ENCODE data around the gene SNRNP48. TPM values are rescaled to one million over a fixed set of nuclear protein-coding genes. Genes with fewer than 3 reads are reported as not detected.

SNRNP48 gene
- total RNA-seq, 1 donor from 2014 or later, result 13.1 TPM

DNA sequence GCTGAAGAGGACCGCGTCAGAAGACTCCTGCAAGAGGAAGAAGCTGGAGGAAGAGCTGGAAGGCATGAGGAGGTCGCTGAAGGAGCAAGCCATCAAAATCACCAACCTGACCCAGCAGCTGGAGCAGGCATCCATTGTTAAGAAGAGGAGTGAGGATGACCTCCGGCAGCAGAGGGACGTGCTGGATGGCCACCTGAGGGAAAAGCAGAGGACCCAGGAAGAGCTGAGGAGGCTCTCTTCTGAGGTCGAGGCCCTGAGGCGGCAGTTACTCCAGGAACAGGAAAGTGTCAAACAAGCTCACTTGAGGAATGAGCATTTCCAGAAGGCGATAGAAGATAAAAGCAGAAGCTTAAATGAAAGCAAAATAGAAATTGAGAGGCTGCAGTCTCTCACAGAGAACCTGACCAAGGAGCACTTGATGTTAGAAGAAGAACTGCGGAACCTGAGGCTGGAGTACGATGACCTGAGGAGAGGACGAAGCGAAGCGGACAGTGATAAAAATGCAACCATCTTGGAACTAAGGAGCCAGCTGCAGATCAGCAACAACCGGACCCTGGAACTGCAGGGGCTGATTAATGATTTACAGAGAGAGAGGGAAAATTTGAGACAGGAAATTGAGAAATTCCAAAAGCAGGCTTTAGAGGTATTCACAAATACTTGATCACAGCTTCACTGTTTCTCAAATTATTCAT is 8.9 kb upstream of the SNRNP48 start:
- no peak overlapping the region for H3K9ac ChIP-seq (ENCODE audit: low read length)
- no peak overlapping the region for H3K27ac Mint-ChIP-seq (ENCODE audit: unreplicated experiment)
- H3K9me3 ChIP-seq (ENCODE audit: insufficient read depth, low read depth, low read length), result no peaks in the 10 kb centered on the region
- no peaks in the 10 kb centered on the region for H3K4me1 Mint-ChIP-seq (ENCODE audit: low read depth, unreplicated experiment)
- DNase-seq (ENCODE audit: low read depth) (no peak), FAIRE-seq (no peak)
- H3K27me3 ChIP-seq (ENCODE audit: insufficient read depth, low read length), result no peaks in the 10 kb centered on the region
- TF ChIP-seq CTCF (IDR thresholded peaks at IDR 0.05; ENCODE audit: insufficient read depth, low read depth, low read length), result no peak
- no peak for TF ChIP-seq EZH2 (IDR thresholded peaks at IDR 0.05; ENCODE audit: insufficient read depth, low read length)
- no peaks in the 10 kb centered on the region for H3K4me1 ChIP-seq (ENCODE audit: insufficient read depth, low read length)
- no peak overlapping the region for H2AFZ ChIP-seq (ENCODE audit: low read depth, low read length)
- no peak overlapping the region for H3K4me3 ChIP-seq (ENCODE audit: insufficient read depth, low read depth, low read length)
- no peak overlapping the region for H3K4me3 Mint-ChIP-seq (ENCODE audit: unreplicated experiment)
- H4K20me1 ChIP-seq (ENCODE audit: insufficient read depth, low read length), result peaks cover 18% of the 10 kb centered on the region
- H3K9me3 Mint-ChIP-seq (ENCODE audit: unreplicated experiment), result no peaks in the 10 kb centered on the region
- H3K36me3 ChIP-seq (ENCODE audit: insufficient read depth, low read length), result peaks cover 66% of the 10 kb centered on the region
- no peaks in the 10 kb centered on the region for H3K79me2 ChIP-seq (ENCODE audit: insufficient read depth, low read length)
- H3K27ac ChIP-seq (ENCODE audit: low read depth, low read length), result no peak overlapping the region
- H3K27me3 Mint-ChIP-seq (ENCODE audit: low read depth, unreplicated experiment), result no peaks in the 10 kb centered on the region
- peaks cover 36% of the 10 kb centered on the region for H3K36me3 Mint-ChIP-seq (ENCODE audit: low read depth, unreplicated experiment)
- H3K4me2 ChIP-seq (ENCODE audit: low read length), result no peak overlapping the region

DNA sequence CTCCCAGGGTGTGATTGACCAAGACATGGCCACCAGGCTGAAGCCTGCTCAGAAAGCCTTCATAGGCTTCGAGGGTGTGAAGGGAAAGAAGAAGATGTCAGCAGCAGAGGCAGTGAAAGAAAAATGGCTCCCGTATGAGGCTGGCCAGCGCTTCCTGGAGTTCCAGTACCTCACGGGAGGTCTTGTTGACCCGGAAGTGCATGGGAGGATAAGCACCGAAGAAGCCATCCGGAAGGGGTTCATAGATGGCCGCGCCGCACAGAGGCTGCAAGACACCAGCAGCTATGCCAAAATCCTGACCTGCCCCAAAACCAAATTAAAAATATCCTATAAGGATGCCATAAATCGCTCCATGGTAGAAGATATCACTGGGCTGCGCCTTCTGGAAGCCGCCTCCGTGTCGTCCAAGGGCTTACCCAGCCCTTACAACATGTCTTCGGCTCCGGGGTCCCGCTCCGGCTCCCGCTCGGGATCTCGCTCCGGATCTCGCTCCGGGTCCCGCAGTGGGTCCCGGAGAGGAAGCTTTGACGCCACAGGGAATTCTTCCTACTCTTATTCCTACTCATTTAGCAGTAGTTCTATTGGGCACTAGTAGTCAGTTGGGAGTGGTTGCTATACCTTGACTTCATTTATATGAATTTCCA is 4.6 kb upstream of the SNRNP48 start:
- no peak overlapping the region for H3K4me2 ChIP-seq (ENCODE audit: low read length)
- Mint-ChIP-seq H3K4me1 (ENCODE audit: low read depth, unreplicated experiment) (peaks cover 11% of the 10 kb centered on the region), H3K4me3 (ENCODE audit: unreplicated experiment) (no peak overlapping the region), H3K27ac (ENCODE audit: unreplicated experiment) (peak overlapping the region; percentile 67), H3K9me3 (ENCODE audit: unreplicated experiment) (no peaks in the 10 kb centered on the region), H3K36me3 (ENCODE audit: low read depth, unreplicated experiment) (peaks cover 26% of the 10 kb centered on the region), H3K27me3 (ENCODE audit: low read depth, unreplicated experiment) (no peaks in the 10 kb centered on the region)
- FAIRE-seq, result no peak
- H3K9me3 ChIP-seq (ENCODE audit: insufficient read depth, low read depth, low read length), result no peaks in the 10 kb centered on the region
- H3K36me3 ChIP-seq (ENCODE audit: insufficient read depth, low read length), result peaks cover 41% of the 10 kb centered on the region
- H3K9ac ChIP-seq (ENCODE audit: low read length), result no peak overlapping the region
- DNase-seq (ENCODE audit: low read depth), result no peak
- no peak overlapping the region for H3K27ac ChIP-seq (ENCODE audit: low read depth, low read length)
- no peak for TF ChIP-seq CTCF (IDR thresholded peaks at IDR 0.05; ENCODE audit: insufficient read depth, low read depth, low read length)
- TF ChIP-seq EZH2 (IDR thresholded peaks at IDR 0.05; ENCODE audit: insufficient read depth, low read length), result no peak
- H3K79me2 ChIP-seq (ENCODE audit: insufficient read depth, low read length), result peaks cover 4% of the 10 kb centered on the region
- peaks cover 3% of the 10 kb centered on the region for H3K4me1 ChIP-seq (ENCODE audit: insufficient read depth, low read length)
- no peak overlapping the region for H3K4me3 ChIP-seq (ENCODE audit: insufficient read depth, low read depth, low read length)
- no peaks in the 10 kb centered on the region for H3K27me3 ChIP-seq (ENCODE audit: insufficient read depth, low read length)
- no peak overlapping the region for H2AFZ ChIP-seq (ENCODE audit: low read depth, low read length)
- peaks cover 13% of the 10 kb centered on the region for H4K20me1 ChIP-seq (ENCODE audit: insufficient read depth, low read length)

GRCh38 chr6:7587631-7588100 is 2.3 kb upstream of the SNRNP48 start:
- H3K79me2 ChIP-seq (ENCODE audit: insufficient read depth, low read length), result peaks cover 27% of the 10 kb centered on the region
- peak overlapping the region; percentile 66 for H3K27ac Mint-ChIP-seq (ENCODE audit: unreplicated experiment)
- H3K36me3 ChIP-seq (ENCODE audit: insufficient read depth, low read length), result peaks cover 24% of the 10 kb centered on the region
- H3K27me3 ChIP-seq (ENCODE audit: insufficient read depth, low read length), result no peaks in the 10 kb centered on the region
- peaks cover 27% of the 10 kb centered on the region for H3K36me3 Mint-ChIP-seq (ENCODE audit: low read depth, unreplicated experiment)
- FAIRE-seq, result no peak
- peak overlapping the region; percentile 61 for H3K4me3 Mint-ChIP-seq (ENCODE audit: unreplicated experiment)
- H3K4me1 Mint-ChIP-seq (ENCODE audit: low read depth, unreplicated experiment), result peaks cover 25% of the 10 kb centered on the region
- no peaks in the 10 kb centered on the region for H3K27me3 Mint-ChIP-seq (ENCODE audit: low read depth, unreplicated experiment)
- H3K4me2 ChIP-seq (ENCODE audit: low read length), result peak overlapping the region; percentile 12
- no peak overlapping the region for H3K27ac ChIP-seq (ENCODE audit: low read depth, low read length)
- no peak overlapping the region for H3K4me3 ChIP-seq (ENCODE audit: insufficient read depth, low read depth, low read length)
- H4K20me1 ChIP-seq (ENCODE audit: insufficient read depth, low read length), result peaks cover 28% of the 10 kb centered on the region
- H3K9ac ChIP-seq (ENCODE audit: low read length), result no peak overlapping the region
- TF ChIP-seq CTCF (IDR thresholded peaks at IDR 0.05; ENCODE audit: insufficient read depth, low read depth, low read length), result no peak
- no peak for TF ChIP-seq EZH2 (IDR thresholded peaks at IDR 0.05; ENCODE audit: insufficient read depth, low read length)
- H3K9me3 ChIP-seq (ENCODE audit: insufficient read depth, low read depth, low read length), result no peaks in the 10 kb centered on the region
- no peaks in the 10 kb centered on the region for H3K9me3 Mint-ChIP-seq (ENCODE audit: unreplicated experiment)
- DNase-seq (ENCODE audit: low read depth), result peak; percentile 34
- H2AFZ ChIP-seq (ENCODE audit: low read depth, low read length), result no peak overlapping the region
- peaks cover 15% of the 10 kb centered on the region for H3K4me1 ChIP-seq (ENCODE audit: insufficient read depth, low read length)
